ENCODE measurements around the gene COL4A6.
A peak's percentile ranks its signal among the peaks of the same experiment; 100 is the strongest.
"Not testable (repeated sequence)": the region's sequence is repeated elsewhere in the genome, so short reads cannot be mapped to it uniquely, and the experiment has no call there.

COL4A6 gene

DNA sequence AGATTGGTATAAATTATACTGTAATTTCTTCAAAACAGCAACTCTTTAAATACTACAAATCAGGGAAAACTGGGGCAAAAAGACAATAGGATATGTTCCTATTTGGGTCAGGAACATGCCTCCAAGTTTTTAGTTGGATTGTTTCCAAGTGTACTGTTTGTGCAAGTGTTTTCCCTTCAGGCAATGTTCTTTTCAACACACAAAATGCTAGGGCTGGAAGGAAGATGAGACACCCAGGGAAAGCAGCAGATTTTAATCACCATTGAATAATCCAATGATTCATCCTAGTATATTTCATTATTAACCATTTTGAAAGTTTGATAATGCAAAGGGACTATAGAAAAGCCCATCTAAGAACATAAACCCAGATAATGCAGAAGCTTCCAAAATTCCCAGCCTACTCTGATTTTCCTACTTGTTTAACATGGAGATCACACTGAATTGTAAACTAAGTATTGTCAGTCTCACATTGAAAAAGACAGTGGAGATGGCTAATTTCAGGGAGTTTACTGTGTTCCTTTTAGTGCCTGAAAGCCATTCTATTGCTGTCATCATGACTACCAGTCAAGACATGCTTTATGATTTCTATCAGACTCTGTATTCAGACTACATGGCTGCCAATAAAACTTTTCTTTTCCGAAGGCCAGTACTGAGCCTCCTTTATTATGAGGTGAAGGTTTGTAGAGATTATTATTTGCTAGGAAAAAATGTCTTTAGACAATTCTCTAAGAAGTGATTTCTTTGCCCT lies 38.6 kb downstream of the COL4A6 start:
- DNase-seq, result peak; percentile 37

DNA sequence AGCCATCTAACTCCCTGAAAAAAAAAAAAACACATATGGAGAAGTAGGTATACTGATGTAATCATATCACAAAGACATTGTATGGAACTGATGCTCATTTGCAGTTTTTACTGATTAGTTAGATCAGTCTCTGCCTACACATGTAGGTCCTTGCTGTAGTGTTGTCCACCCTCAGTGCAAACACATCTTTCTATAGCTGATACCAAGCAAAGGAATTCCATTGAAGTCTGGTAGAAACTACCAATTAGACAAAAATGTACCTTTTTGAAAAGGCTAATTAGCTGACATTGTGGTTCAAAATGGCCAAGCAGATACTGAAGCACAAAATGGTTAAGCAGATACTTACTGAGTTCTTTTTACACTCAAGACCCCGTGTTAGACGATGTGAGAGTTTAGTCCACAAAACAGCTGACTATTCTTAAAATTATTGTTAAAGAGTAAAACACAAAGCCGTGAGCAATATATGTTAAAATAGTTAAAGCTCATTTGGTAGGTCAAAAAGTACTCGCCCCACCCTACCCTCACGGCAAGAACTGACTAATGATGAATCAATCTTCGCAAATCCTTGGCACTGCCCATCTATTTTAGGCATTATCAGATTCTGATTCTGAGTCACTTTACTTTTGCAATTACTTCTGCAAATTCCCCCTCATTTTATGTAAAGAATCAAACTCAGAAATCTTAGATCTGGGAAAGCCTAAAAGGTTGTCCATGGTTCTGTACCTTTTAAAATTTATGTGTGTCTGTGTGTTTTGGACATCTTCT lies 40.4 kb downstream of the COL4A6 start:
- peak; percentile 4 for DNase-seq

DNA sequence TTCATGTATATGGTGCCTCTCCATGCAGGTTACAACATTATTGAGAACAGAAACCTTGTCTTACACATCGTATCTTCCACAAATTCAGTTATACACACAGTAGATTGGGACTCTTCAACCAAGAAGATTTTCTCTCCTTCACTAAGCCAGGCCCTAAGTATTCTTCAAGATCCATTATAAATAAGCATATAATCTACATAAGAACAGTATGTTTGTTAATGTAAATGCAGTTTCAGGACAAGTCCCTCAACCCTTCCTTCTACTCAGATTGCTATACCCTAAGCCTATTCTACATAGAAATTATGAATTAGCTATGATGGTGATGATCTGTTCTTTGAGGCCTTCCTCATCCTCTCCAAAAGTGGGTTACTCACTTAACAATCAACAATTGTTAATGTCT lies 41.2 kb downstream of the COL4A6 start:
- DNase-seq, result no peak

DNA sequence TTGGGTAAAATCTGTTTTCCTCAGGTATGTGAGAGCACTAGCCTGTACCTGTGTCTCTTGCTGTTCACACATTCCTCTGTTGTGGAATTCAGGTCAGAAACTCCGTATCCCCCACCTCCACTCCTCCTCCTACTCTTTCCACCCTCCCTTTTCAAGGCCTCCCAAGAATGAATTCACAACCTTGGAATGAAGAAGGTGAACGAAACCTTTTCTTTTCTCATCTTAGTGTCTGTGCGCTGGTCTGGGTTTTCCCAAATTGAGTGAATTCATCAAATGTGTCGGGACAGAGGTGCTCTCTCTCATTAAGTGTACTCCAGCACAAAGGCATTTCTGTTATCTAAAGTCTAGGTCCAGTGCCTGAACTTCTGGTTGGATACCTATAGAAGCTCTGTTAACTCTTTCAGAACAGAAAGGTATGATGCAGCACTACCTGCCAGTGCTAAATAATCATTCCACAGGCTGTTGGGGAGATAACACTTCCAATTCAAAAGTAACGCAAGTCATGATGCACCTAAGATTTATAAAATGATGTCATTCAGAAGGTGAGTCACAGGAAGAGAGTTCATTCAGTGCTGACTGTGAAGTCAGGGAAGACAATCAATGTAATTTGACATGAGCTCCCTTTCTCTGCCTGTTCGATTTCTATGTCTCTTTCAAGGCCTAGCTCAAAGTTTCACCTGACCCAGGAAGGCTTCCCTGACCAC lies 41.9 kb downstream of the COL4A6 start:
- peak; percentile 7 for DNase-seq

DNA sequence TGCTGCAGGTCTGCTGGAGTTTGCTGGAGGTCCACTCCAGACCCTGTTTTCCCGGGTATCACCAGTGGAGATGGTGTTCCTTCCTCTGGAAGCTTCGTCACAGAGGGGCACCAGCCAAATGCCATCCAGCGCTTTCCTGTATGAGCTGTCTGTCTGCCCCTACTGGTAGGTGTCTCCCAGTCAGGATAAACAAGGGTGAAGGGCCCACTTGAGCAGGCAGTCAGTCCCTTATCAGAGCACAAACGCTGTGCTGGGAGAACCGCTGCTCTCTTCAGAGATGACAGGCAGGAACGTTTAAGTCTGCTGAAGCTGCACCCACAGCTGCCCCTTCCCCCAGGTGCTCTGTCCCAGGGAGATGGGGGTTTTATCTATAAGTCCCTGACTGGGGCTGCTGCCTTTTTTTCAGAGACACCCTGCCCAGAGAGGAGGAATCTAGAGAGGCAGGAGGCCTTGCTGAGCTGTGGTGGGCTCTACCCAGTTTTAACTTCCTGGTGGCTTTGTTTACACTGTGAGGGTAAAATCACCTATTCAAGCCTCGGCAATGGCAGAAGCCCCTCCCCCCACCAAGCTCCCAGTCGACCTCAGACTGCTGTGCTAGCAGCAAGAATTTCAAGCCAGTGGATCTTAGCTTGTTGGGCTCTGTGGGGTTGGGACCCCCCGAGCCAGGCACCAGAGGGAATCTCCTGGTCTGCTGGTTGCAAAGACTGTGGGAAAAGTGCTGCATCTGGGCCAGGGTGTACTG lies 47.1 kb downstream of the COL4A6 start:
- DNase-seq, result not testable (repeated sequence)

DNA sequence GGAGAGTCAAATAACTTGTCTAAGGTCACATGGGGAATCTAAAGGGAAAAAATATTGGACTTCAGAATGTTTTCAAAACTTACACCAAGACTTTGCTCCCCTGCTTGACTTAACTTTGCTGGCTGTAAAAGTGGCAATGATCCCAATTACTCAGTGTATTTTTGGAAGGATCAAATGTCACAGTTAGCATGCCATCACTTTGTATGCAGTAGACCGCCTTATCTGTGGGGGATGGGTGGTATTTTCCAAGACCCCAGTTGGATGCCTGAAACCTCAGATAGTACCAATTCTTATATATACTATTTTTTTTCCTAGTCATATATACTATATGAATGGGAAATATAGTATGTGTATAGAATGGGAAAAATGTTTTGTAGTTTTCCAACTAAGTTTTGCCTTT lies 53.4 kb downstream of the COL4A6 start:
- no peak for DNase-seq

DNA sequence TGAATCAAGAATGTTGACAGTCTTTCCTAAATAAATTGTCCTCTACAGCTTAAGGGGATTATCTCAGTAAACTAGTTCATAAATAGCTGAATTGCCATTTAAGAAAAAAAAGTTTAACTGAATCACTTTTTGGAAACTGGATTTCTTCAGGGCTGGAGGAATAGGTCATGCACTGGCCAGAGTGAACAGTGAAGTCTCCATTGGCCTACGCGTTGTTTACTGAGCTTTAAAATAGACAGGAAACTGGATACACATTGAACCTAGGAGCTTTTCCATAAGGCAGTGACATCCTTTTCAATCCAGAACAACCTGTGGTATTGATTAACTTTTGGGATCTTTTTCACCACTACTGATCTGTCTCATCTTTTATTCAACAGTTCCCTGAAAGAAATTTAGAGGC lies 58.0 kb downstream of the COL4A6 start:
- DNase-seq, result no peak

DNA sequence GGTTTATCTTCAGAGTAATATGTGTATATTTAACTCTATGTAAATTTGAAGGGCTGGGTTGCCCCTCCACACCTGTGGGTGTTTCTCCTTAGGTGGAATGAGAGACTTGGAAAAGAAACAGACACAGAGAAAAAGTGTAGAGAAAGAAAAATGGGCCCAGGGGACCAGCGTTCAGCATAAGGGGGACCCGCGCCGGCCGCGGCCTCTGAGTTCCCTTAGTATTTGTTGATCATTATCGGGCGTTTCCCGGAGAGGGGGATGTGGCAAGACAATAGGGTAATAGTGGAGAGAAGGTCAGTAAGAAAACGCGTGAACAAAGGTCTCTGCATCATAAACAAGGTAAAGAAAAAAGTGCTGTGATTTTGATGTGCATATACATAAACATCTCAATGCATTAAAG lies 61.4 kb downstream of the COL4A6 start:
- DNase-seq, result not testable (repeated sequence)

DNA sequence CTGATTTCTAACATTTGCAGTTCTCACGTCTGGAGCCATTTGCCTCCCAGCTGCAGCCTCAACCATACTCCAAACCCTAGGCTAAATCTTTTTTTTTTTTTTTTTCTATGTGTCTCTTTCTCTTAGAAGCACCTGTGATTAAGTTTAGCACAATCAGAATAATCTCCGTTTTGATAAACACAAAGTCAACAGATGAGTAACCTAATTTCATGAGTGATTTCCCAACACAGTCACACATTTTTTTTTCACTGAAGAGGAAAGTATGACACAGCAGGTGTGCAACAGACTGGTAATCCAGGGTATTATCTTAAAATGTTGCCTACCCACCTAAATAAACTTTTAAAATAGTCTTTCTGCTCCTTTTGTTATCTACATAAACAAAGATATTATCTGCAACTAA lies 62.6 kb downstream of the COL4A6 start:
- not testable (repeated sequence) for DNase-seq

DNA sequence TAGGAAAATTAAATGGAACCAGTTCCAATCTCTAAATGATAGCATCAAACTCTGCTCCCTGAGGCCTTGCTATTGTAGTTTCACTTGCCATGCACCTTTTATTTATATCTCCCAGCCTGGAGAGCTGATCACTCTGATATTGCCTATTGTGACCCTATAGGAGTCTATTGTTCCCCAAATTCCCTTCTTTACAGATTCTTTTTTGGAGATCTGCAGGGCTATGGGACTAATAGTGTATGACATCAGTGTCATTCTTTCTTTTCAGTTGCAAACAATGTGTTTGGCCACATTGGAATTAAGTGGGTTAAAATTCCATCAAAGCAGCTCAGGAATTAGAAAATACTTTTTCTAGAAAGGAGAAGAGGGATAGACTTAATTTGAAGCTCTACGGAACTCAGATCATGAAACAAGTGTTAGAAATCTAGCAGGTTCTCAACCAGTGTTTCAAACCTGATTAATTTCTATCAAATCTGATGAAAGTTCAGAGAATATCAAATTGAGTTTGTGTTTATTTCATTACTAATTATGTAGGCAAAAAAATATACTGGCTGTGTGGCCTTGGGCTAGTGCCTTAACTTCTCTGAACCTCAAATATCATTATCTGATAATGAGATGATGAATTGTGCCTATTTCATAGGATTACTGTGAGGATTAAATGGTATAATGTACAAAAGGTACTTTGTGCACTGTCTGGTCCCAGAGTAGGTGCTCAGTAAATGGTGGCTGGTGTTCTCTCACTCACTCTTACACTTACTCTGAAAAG lies 71.4 kb downstream of the COL4A6 start:
- no peak for DNase-seq

DNA sequence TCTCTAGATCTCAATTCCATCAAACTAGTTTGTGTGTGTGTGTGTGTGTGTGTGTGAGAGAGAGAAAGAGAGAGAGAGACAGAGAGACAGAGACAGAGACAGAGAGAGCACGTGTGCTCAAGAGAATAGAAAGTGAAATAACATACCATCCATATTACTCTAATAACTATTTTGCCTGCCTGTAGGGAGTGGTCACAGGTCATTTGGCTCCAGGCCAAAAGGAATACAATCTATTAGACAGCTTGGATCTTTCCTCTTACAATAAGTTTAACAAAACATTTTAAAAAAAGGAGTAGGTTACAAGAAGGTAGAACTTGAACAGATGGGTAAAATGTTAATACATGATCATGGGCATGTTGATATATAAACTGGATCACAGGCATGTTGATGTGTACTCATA lies 76.2 kb downstream of the COL4A6 start:
- DNase-seq, result no peak

DNA sequence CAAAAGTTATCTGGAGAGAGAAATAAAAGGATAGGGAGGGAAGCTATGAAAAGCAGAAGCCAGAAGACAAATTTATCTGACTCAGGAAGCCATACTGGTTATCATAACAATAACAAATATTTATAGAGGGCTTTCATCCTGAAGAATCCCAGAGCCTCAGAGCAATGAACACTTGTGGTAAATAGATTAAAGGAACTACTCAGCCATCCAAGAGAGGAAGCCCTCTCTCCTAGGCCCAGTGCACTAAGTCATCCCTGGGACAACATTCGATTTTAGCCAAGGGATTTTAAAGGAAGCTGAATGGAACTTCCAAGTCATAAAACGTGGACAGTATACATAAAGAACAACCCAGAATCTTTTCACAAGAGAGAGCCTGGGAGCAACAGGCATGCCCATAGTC lies 76.9 kb downstream of the COL4A6 start:
- no peak for DNase-seq

DNA sequence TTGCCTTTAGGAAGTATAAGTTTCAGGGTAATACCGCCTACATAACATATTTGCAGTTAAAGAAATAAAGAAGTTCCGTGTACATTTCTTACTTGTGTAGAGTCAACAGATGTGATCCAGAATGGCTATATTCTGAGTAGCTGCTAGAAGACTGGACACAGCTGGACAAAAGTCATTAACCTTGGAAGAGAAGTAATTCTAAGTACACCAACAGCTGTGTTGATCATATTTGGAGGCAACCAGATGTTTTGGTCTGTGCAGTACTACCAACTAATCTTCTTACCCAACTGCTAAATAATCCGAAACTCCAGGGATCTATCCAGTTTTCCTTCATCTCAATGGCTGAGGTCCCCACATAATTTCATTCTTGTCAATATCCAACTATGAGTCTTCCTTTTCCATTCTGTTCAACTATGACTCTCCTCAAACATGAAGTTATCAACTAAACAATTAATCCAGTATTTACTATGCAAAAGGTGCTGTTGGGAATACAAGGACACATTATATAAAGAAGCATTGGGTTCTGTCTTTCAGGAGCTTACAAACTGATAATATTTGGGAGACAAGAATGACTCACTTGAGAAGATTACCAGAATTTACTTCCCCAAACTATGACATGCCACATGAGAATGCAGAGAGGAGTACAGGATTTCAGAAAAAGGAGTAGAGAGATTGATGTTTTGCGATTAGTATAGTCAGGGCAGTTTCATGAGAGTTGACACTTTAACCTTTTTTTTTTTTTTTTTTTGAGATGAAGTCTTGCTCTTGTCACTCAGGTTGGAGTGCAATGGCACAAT lies 78.2 kb downstream of the COL4A6 start:
- no peak for DNase-seq

DNA sequence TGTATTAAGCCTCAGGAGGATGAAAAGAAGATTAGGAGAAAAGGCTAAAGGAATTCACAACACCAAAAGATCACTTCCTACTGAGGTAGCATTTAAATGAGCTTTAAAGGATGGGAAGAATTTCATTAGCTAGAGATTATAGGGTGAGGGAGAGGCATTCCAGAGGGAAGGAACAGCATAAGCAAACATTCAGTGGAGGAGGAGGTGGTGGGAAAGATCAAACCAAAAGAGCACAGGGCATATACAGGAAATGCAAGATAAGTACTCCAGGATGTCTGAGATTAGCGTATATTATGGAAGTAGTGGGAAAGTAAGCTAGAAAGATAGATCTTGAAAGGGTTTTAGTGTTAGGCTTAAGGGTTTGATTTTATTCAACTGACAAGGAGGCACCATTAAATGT lies 84.8 kb downstream of the COL4A6 start:
- DNase-seq, result no peak

DNA sequence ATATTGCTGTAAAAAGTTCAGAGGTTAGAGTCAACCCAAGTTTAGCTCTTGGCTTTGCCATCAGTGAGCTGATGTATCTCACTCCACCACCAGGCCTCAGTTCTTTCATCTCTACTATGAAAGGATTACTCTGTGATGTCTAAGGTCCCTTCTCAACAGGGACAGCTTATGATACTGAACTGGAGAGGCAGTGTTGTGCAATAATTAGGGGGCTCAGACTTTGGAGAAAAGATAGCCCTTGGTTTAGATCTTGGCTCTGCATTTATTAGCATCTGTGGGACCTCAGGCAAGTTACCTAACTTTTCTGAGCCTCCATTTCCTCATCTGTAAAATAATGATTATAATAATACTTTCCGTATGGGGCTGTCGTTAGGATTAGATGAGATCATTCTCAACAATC lies 89.0 kb downstream of the COL4A6 start:
- DNase-seq, result no peak

DNA sequence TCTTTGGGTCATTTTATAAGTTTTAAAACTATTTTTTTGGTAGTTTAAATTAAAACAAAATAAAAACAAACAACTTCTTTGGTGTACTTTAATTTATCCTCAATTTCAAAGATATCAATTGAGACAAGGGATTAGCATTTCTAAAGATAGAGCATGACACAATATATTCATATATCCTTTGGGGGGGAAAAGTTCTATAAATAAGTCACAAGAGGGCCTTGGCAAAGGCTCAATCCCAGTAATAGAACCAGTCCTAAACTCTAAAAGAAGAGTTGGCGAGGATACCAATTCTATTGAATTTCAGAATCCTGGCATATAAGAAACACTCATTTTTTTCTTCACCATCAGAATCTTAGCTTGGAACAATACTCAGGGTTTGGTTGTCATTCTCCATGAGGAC lies 89.7 kb downstream of the COL4A6 start:
- no peak for DNase-seq

DNA sequence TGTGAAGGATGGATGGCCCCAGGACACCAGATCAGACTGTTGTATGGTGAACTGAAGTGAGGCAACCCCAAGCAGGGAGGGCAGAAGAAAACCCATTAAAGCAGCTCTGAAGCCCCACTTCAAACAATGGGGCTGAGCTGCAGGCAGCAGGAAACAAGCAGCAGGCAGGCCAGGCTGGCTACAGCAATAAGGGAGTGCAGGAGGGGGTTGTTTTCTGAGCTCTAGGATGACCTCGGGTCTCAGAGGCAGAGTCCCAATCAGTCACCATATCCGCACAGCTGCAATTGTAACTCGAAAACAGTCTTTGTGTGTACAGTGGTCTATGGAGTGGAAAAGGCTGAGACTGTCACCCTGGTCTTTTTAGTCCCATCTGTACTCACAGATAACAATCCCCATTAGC lies 90.4 kb downstream of the COL4A6 start:
- no peak for DNase-seq

DNA sequence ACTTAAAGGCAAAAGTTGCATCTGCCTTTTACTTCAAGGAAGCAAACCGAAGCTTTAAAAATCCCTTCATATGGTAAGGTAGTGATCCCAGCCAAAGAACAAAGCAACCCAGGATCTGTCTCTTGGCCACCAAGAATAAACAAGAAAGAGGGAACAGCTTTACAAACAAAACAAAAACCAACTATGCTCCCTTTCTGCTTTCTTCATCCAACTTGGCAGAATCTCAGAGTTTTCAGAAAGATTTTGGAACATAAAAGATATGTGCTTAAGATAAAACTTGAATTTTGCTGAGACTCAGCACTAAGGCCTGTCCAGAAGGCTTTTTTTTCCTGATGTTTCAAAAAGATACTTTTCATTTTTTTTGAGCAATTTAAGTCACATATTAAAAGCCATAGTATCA lies 94.0 kb downstream of the COL4A6 start:
- DNase-seq, result no peak

DNA sequence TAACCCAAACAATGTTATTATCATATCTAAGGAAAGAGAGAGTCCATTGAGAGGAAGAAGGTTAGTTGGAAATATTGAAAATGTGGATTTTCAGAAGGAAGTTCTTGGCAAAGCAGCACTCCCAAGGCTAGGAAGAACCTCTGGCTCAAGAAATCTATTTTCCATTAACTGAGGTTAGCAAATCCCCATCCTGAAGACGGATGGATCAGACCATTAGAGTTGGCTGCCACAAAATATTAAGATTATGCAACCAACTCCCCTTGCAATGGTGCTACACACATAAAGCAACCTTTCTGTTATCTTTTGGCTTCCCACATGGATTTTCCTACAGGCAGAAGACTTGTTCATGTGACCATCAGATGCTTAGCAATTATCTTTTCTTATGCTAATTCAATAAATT lies 96.3 kb downstream of the COL4A6 start:
- DNase-seq, result no peak

DNA sequence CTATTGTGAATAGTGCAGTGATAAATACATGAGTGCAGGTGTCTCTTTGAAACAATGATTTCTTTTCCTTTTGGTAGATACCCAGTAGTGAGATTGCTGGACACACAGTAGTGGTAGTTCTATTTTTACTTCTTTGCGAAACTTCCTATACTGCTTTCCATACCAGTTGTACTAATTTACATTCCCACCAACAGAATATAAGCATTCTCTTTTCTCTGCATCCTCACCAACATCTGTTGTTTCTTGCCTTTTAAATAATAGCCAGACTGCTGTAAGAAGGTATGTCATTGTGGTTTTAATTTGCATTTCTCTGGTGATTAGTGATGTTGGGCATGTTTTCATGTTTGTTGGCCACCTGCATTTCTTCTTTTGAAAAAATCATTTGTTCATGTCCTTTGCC lies 105.9 kb downstream of the COL4A6 start:
- no peak for DNase-seq

DNA sequence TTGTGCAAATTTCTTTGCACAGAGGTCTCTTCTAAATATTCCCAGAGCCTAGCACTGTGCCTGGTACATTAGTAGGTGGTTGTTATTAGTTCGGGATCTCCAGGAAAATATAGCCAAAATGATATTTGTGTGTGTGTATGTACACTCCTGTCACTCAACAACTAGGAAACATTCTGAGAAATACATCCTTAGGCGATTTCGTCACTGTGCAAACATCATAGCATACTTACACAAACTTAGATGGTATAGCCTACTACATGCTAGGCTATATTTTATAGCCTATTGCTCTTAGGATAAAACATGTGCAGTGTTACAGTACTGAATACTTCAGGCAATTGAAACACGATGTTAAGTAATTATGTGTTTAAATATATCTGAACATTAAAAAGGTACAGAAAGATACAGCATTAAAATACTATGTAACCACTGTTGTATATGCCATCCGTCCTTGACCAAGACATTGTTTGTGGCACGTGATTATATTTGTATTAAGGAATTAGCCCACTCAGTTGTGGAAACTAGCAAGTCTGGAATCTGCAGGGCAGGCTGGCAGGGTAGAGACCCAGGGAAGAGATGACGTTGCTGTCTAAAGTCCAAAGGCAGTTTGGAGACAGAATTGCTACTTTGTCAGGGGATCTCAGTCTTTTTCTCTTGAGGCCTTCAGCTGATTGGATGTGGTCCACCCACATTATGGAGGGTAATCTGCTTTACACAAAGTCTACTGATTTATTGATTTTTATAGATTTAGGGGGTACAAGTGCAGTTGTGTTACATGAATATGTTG lies 106.9 kb downstream of the COL4A6 start:
- DNase-seq, result no peak
